Cortex of kidney (tissue), 1 donor: ENCODE data around the gene GGT6.
"Not testable (repeated sequence)": the region's sequence is repeated elsewhere in the genome, so short reads cannot be mapped to it uniquely, and the experiment has no call there.

ENCODE experiments used
- DNase-seq: peaks from one replicate; lab custom pipeline; 2025; lab: John Stamatoyannopoulos, UW

Gene GGT6

GRCh38 chr17:4560421-4560820 is at the start of gene GGT6:
Gene GGT6, minus strand, starts transcription at chr17:4560577. Its CDS starts 56 bp downstream, at chr17:4560521.
- DNase-seq, result no peak

- no peak for DNase-seq
Observed at GRCh38 chr17:4610162-4610561, 49.8 kb upstream of the GGT6 start.

GRCh38 chr17:4609761-4610160 is 49.4 kb upstream of the GGT6 start:
- DNase-seq, result no peak

- DNase-seq, result no peak
Observed at GRCh38 chr17:4607773-4608187, 47.4 kb upstream of the GGT6 start.

GRCh38 chr17:4607261-4607741 is 46.9 kb upstream of the GGT6 start:
- DNase-seq, result no peak

GRCh38 chr17:4605826-4606225 is 45.4 kb upstream of the GGT6 start:
- no peak for DNase-seq

GRCh38 chr17:4604736-4605135 is 44.4 kb upstream of the GGT6 start:
- not testable (repeated sequence) for DNase-seq

- DNase-seq, result no peak
Observed at GRCh38 chr17:4604111-4604644, 43.8 kb upstream of the GGT6 start.

- DNase-seq, result no peak
Observed at GRCh38 chr17:4602041-4602440, 41.7 kb upstream of the GGT6 start.

- DNase-seq, result no peak
Observed at GRCh38 chr17:4601326-4601725, 40.9 kb upstream of the GGT6 start.

GRCh38 chr17:4600563-4600962 is 40.2 kb upstream of the GGT6 start:
- DNase-seq, result no peak

- no peak for DNase-seq
Observed at GRCh38 chr17:4599505-4600281, 39.3 kb upstream of the GGT6 start.

- DNase-seq, result no peak
Observed at GRCh38 chr17:4598776-4599504, 38.6 kb upstream of the GGT6 start.

GRCh38 chr17:4597975-4598374 is 37.6 kb upstream of the GGT6 start:
- DNase-seq, result no peak

GRCh38 chr17:4596636-4597380 is 36.4 kb upstream of the GGT6 start:
- DNase-seq, result no peak

- DNase-seq, result not testable (repeated sequence)
Observed at GRCh38 chr17:4595685-4596342, 35.4 kb upstream of the GGT6 start.

- no peak for DNase-seq
Observed at GRCh38 chr17:4594931-4595684, 34.7 kb upstream of the GGT6 start.

GRCh38 chr17:4594406-4594805 is 34.0 kb upstream of the GGT6 start:
- DNase-seq, result no peak

- no peak for DNase-seq
Observed at GRCh38 chr17:4593021-4593421, 32.6 kb upstream of the GGT6 start.

- no peak for DNase-seq
Observed at GRCh38 chr17:4592240-4593005, 32.0 kb upstream of the GGT6 start.
